Tibial nerve (tissue), 3 donors: Measurements from ENCODE around the gene MEF2D.

ENCODE experiments used
- POLR2A ChIP-seq, 2 donors: fragments of 450-650 bp; IDR thresholded peaks; one replicate each; pipeline ENCODE4 v1.6.1; 2017; ENCODE audit warnings: antibody characterized with exemption in 2 of 2, mild to moderate bottlenecking in 2 of 2, moderate library complexity in 2 of 2
- TF ChIP-seq, protein P1 (sequence below), 5 experiments: fragments of 200-600 bp in 3 of 5; fragments of 450-650 bp in 2 of 5; sonication (generic) in 3 of 5; IDR thresholded peaks; one replicate each; pipeline ENCODE4 v1.5.1; 2016 to 2019; ENCODE audit warnings: antibody characterized with exemption in 5 of 5, mild to moderate bottlenecking in 3 of 5, moderate library complexity in 2 of 5

- no peak for TF ChIP-seq POLR2A (IDR thresholded peaks at IDR 0.05)
- TF ChIP-seq, protein P1, sequence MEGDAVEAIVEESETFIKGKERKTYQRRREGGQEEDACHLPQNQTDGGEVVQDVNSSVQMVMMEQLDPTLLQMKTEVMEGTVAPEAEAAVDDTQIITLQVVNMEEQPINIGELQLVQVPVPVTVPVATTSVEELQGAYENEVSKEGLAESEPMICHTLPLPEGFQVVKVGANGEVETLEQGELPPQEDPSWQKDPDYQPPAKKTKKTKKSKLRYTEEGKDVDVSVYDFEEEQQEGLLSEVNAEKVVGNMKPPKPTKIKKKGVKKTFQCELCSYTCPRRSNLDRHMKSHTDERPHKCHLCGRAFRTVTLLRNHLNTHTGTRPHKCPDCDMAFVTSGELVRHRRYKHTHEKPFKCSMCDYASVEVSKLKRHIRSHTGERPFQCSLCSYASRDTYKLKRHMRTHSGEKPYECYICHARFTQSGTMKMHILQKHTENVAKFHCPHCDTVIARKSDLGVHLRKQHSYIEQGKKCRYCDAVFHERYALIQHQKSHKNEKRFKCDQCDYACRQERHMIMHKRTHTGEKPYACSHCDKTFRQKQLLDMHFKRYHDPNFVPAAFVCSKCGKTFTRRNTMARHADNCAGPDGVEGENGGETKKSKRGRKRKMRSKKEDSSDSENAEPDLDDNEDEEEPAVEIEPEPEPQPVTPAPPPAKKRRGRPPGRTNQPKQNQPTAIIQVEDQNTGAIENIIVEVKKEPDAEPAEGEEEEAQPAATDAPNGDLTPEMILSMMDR (IDR thresholded peaks at IDR 0.05), result no peak
These were observed 8.3 kb upstream of the MEF2D start for GRCh38 chr1:156508955-156509234.
